ENCODE measurements around the gene RPS18. TPM values are rescaled to one million over a fixed set of nuclear protein-coding genes. Genes with fewer than 3 reads are reported as not detected.

The RPS18 gene
- total and polyA plus RNA-seq, 10 of the 15 experiments (the other 5 are each of a cell fraction or from before 2014, with no cell fraction given) = 4,228 to 20,828 (median 7,406) TPM

DNA sequence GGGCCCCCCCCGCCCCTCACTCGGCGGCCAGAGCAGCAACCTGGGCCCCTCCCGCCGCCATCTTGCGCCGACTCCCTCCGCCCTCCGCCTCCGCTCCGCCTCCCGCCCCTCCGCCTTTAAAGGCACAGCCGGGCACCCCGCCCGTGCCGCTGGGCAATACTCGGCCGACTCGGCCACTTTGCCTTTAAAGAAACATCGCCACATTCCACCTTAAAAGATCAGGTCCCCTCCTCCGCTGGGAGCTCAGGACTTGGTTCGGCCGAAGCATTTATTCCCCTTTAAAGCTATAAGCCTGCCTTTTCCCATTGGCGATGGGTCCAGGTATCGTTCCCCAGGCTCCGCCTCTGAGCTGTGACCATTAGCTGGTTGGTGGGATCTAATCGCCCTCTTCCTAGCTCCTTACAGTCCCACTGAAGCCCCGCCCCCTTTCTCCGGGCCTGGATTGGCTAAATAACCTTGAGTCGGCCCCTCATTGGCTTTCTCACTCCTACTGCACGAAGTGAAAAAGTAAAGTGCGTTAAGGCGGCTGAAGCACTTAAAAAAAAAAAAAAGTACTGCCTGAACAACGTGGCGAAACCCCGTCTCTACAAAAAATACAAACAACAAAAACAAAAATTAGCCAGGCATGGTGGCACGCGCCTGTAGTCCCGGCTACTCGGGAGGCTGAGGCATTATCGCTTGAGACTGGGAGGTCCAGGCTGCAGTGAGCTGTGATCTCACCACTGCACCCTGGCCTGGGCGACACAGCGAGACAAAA is 46.0 kb downstream of the RPS18 start, which contains the start of gene ZBTB22 (continued):
- TF ChIP-seq, protein P1, sequence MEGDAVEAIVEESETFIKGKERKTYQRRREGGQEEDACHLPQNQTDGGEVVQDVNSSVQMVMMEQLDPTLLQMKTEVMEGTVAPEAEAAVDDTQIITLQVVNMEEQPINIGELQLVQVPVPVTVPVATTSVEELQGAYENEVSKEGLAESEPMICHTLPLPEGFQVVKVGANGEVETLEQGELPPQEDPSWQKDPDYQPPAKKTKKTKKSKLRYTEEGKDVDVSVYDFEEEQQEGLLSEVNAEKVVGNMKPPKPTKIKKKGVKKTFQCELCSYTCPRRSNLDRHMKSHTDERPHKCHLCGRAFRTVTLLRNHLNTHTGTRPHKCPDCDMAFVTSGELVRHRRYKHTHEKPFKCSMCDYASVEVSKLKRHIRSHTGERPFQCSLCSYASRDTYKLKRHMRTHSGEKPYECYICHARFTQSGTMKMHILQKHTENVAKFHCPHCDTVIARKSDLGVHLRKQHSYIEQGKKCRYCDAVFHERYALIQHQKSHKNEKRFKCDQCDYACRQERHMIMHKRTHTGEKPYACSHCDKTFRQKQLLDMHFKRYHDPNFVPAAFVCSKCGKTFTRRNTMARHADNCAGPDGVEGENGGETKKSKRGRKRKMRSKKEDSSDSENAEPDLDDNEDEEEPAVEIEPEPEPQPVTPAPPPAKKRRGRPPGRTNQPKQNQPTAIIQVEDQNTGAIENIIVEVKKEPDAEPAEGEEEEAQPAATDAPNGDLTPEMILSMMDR (IDR thresholded peaks at IDR 0.05 in 2 of 3, conservative IDR thresholded peaks at IDR 0.05 in 1 of 3; ENCODE audit: control insufficient read depth in 2 of 3, extremely low read depth in 1 of 3, insufficient read depth in 1 of 3, low read depth in 3 of 3, low read length in 3 of 3) = no peak
- no peak for TF ChIP-seq SIN3A (IDR thresholded peaks at IDR 0.05; ENCODE audit: low read depth, low read length)
- no peak for TF ChIP-seq CREM (IDR thresholded peaks at IDR 0.05; ENCODE audit: low read depth)
- TF ChIP-seq, protein P2, sequence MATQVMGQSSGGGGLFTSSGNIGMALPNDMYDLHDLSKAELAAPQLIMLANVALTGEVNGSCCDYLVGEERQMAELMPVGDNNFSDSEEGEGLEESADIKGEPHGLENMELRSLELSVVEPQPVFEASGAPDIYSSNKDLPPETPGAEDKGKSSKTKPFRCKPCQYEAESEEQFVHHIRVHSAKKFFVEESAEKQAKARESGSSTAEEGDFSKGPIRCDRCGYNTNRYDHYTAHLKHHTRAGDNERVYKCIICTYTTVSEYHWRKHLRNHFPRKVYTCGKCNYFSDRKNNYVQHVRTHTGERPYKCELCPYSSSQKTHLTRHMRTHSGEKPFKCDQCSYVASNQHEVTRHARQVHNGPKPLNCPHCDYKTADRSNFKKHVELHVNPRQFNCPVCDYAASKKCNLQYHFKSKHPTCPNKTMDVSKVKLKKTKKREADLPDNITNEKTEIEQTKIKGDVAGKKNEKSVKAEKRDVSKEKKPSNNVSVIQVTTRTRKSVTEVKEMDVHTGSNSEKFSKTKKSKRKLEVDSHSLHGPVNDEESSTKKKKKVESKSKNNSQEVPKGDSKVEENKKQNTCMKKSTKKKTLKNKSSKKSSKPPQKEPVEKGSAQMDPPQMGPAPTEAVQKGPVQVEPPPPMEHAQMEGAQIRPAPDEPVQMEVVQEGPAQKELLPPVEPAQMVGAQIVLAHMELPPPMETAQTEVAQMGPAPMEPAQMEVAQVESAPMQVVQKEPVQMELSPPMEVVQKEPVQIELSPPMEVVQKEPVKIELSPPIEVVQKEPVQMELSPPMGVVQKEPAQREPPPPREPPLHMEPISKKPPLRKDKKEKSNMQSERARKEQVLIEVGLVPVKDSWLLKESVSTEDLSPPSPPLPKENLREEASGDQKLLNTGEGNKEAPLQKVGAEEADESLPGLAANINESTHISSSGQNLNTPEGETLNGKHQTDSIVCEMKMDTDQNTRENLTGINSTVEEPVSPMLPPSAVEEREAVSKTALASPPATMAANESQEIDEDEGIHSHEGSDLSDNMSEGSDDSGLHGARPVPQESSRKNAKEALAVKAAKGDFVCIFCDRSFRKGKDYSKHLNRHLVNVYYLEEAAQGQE (IDR thresholded peaks at IDR 0.05; ENCODE audit: low read depth, low read length) = no peak
- TF ChIP-seq CHD4 (IDR thresholded peaks at IDR 0.05) = no peak
- TF ChIP-seq, protein P3, sequence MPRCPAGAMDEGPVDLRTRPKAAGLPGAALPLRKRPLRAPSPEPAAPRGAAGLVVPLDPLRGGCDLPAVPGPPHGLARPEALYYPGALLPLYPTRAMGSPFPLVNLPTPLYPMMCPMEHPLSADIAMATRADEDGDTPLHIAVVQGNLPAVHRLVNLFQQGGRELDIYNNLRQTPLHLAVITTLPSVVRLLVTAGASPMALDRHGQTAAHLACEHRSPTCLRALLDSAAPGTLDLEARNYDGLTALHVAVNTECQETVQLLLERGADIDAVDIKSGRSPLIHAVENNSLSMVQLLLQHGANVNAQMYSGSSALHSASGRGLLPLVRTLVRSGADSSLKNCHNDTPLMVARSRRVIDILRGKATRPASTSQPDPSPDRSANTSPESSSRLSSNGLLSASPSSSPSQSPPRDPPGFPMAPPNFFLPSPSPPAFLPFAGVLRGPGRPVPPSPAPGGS (IDR thresholded peaks at IDR 0.05; ENCODE audit: borderline replicate concordance, insufficient read depth, low read depth, low read length, poor library complexity, severe bottlenecking) = peak; percentile 11
- TF ChIP-seq, protein P4, sequence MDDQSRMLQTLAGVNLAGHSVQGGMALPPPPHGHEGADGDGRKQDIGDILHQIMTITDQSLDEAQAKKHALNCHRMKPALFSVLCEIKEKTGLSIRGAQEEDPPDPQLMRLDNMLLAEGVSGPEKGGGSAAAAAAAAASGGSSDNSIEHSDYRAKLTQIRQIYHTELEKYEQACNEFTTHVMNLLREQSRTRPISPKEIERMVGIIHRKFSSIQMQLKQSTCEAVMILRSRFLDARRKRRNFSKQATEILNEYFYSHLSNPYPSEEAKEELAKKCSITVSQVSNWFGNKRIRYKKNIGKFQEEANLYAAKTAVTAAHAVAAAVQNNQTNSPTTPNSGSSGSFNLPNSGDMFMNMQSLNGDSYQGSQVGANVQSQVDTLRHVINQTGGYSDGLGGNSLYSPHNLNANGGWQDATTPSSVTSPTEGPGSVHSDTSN (IDR thresholded peaks at IDR 0.05; ENCODE audit: insufficient replicate concordance, low read depth, low read length) = no peak
- TF ChIP-seq, protein P5, sequence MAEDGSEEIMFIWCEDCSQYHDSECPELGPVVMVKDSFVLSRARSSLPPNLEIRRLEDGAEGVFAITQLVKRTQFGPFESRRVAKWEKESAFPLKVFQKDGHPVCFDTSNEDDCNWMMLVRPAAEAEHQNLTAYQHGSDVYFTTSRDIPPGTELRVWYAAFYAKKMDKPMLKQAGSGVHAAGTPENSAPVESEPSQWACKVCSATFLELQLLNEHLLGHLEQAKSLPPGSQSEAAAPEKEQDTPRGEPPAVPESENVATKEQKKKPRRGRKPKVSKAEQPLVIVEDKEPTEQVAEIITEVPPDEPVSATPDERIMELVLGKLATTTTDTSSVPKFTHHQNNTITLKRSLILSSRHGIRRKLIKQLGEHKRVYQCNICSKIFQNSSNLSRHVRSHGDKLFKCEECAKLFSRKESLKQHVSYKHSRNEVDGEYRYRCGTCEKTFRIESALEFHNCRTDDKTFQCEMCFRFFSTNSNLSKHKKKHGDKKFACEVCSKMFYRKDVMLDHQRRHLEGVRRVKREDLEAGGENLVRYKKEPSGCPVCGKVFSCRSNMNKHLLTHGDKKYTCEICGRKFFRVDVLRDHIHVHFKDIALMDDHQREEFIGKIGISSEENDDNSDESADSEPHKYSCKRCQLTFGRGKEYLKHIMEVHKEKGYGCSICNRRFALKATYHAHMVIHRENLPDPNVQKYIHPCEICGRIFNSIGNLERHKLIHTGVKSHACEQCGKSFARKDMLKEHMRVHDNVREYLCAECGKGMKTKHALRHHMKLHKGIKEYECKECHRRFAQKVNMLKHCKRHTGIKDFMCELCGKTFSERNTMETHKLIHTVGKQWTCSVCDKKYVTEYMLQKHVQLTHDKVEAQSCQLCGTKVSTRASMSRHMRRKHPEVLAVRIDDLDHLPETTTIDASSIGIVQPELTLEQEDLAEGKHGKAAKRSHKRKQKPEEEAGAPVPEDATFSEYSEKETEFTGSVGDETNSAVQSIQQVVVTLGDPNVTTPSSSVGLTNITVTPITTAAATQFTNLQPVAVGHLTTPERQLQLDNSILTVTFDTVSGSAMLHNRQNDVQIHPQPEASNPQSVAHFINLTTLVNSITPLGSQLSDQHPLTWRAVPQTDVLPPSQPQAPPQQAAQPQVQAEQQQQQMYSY (CRISPR knock-in tag; IDR thresholded peaks at IDR 0.05) = no peak
- TF ChIP-seq, protein P6, sequence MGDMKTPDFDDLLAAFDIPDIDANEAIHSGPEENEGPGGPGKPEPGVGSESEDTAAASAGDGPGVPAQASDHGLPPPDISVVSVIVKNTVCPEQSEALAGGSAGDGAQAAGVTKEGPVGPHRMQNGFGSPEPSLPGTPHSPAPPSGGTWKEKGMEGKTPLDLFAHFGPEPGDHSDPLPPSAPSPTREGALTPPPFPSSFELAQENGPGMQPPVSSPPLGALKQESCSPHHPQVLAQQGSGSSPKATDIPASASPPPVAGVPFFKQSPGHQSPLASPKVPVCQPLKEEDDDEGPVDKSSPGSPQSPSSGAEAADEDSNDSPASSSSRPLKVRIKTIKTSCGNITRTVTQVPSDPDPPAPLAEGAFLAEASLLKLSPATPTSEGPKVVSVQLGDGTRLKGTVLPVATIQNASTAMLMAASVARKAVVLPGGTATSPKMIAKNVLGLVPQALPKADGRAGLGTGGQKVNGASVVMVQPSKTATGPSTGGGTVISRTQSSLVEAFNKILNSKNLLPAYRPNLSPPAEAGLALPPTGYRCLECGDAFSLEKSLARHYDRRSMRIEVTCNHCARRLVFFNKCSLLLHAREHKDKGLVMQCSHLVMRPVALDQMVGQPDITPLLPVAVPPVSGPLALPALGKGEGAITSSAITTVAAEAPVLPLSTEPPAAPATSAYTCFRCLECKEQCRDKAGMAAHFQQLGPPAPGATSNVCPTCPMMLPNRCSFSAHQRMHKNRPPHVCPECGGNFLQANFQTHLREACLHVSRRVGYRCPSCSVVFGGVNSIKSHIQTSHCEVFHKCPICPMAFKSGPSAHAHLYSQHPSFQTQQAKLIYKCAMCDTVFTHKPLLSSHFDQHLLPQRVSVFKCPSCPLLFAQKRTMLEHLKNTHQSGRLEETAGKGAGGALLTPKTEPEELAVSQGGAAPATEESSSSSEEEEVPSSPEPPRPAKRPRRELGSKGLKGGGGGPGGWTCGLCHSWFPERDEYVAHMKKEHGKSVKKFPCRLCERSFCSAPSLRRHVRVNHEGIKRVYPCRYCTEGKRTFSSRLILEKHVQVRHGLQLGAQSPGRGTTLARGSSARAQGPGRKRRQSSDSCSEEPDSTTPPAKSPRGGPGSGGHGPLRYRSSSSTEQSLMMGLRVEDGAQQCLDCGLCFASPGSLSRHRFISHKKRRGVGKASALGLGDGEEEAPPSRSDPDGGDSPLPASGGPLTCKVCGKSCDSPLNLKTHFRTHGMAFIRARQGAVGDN (IDR thresholded peaks at IDR 0.05) = no peak
- TF ChIP-seq SP1 (IDR thresholded peaks at IDR 0.05; ENCODE audit: low read depth, low read length) = peak; percentile 60
- TF ChIP-seq GABPA (IDR thresholded peaks at IDR 0.05; ENCODE audit: low read depth) = no peak
